ENCODE measurements around the gene MARCHF3. TPM values are rescaled to one million over a fixed set of nuclear protein-coding genes. Genes with fewer than 3 reads are reported as not detected.
A peak's percentile ranks its signal among the peaks of the same experiment; 100 is the strongest.

MARCHF3 gene
- total RNA-seq, 1 experiment from 2014 or later = 5.4 TPM

DNA sequence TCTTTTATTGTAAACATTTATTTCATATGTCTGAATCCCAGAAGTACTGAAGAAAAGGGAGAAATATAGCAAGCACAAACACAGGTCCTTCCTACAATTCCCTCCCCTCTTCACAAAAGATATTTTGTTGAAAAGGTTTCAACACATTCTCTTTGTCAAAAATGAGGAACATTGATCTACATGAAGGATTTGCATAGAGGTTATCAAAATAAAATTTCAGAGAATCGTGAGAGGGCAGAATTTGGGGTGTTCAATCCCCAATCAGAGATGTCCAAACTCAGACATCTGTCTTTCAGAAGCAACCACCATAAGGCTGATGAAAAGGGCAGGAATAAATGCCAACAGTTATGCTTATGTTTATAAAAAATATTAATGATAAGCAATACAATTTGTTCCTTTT, 69.2 kb downstream of the MARCHF3 start:
- H3K4me1 Mint-ChIP-seq (ENCODE audit: insufficient read depth, unreplicated experiment) = peaks cover 30% of the 10 kb centered on the region
- H3K36me3 Mint-ChIP-seq (ENCODE audit: insufficient read depth, unreplicated experiment) = peaks cover 7% of the 10 kb centered on the region
- H3K4me3 Mint-ChIP-seq (ENCODE audit: unreplicated experiment) = no peak overlapping the region
- intact Hi-C loops (cut with micrococcal nuclease) = loop anchor here (1.0 to 5.0 kb wide), 4 partner anchors 50 to 351 kb away; partner anchors contain the start of gene MARCHF3
- CTCF ChIA-PET = no interaction called here
- H3K9me3 Mint-ChIP-seq (ENCODE audit: unreplicated experiment) = no peaks in the 10 kb centered on the region
- POLR2A ChIA-PET = interaction anchor here (1.0 to 1.7 kb wide), 3 partner anchors 68 to 112 kb away, joined by 3 to 8 read pairs (median 5); partner anchors contain the start of genes C5orf63 and MARCHF3
- no peaks in the 10 kb centered on the region for H3K27me3 Mint-ChIP-seq (ENCODE audit: insufficient read depth, unreplicated experiment)
- BruUV-seq (replicated peaks) = TSS peak; percentile 81
- TF ChIP-seq, protein P1, sequence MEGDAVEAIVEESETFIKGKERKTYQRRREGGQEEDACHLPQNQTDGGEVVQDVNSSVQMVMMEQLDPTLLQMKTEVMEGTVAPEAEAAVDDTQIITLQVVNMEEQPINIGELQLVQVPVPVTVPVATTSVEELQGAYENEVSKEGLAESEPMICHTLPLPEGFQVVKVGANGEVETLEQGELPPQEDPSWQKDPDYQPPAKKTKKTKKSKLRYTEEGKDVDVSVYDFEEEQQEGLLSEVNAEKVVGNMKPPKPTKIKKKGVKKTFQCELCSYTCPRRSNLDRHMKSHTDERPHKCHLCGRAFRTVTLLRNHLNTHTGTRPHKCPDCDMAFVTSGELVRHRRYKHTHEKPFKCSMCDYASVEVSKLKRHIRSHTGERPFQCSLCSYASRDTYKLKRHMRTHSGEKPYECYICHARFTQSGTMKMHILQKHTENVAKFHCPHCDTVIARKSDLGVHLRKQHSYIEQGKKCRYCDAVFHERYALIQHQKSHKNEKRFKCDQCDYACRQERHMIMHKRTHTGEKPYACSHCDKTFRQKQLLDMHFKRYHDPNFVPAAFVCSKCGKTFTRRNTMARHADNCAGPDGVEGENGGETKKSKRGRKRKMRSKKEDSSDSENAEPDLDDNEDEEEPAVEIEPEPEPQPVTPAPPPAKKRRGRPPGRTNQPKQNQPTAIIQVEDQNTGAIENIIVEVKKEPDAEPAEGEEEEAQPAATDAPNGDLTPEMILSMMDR (IDR thresholded peaks at IDR 0.05; ENCODE audit: unreplicated experiment) = no peak
- no peak for DNase-seq (ENCODE audit: unreplicated experiment)
- H3K27ac Mint-ChIP-seq (ENCODE audit: low read depth, unreplicated experiment) = peak overlapping the region; percentile 80

DNA sequence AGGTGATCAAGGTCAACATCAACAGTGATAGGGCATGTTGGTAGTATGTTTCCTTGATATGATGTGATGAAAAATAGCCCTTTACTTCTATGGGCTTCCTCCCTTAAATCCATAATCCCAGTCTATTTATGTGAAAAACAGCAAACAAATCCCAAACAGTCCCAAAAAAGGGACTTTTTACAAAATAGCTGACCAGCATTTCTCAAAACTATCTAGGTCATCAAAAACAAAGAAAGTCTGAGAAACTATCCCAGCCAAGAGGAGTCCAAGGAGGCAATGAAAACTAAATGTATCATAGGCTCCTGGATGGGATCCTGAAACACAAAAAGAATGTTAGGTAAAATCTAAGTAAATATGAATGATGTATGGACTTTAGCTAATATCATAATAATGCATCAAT, 71.2 kb downstream of the MARCHF3 start:
- Mint-ChIP-seq H3K27me3 (ENCODE audit: insufficient read depth, unreplicated experiment) (no peaks in the 10 kb centered on the region), H3K36me3 (ENCODE audit: insufficient read depth, unreplicated experiment) (peaks cover 7% of the 10 kb centered on the region), H3K27ac (ENCODE audit: low read depth, unreplicated experiment) (no peak overlapping the region), H3K4me3 (ENCODE audit: unreplicated experiment) (no peak overlapping the region), H3K4me1 (ENCODE audit: insufficient read depth, unreplicated experiment) (peaks cover 16% of the 10 kb centered on the region), H3K9me3 (ENCODE audit: unreplicated experiment) (no peaks in the 10 kb centered on the region)
- ChIA-PET CTCF (no interaction called here), POLR2A (no interaction called here)
- no TSS peak for BruUV-seq (replicated peaks)
- intact Hi-C loops (cut with micrococcal nuclease) = no loop called here
- DNase-seq (ENCODE audit: unreplicated experiment) = no peak
- TF ChIP-seq, protein P1 (IDR thresholded peaks at IDR 0.05; ENCODE audit: unreplicated experiment) = no peak

DNA sequence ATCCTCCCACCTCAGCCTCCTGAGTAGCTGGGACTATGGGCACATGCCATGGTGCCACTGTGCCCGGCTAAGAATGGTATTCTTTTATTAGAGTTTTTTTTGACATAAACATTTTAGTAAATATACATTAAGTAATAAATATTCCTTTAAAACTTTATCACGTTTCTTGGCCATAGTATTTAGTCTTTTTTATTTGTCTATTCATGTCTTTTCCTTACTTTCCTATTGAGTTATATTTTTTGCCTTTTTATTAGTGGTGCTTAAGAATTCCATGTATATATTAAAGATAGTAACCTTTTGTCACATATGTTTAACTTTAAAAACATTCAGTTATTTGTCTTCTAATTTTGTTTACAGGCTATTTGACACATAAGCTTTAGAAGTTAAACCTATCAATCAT, 73.4 kb downstream of the MARCHF3 start:
- H3K27me3 Mint-ChIP-seq (ENCODE audit: insufficient read depth, unreplicated experiment) = no peaks in the 10 kb centered on the region
- POLR2A ChIA-PET = interaction anchor here (0.6 kb wide), 1 partner anchor 359 kb away, joined by 3 read pairs; no protein-coding TSS in a partner anchor
- intact Hi-C loops (cut with micrococcal nuclease) = no loop called here
- TF ChIP-seq, protein P1 (IDR thresholded peaks at IDR 0.05; ENCODE audit: unreplicated experiment) = no peak
- H3K4me3 Mint-ChIP-seq (ENCODE audit: unreplicated experiment) = no peak overlapping the region
- no peak overlapping the region for H3K27ac Mint-ChIP-seq (ENCODE audit: low read depth, unreplicated experiment)
- CTCF ChIA-PET = no interaction called here
- H3K4me1 Mint-ChIP-seq (ENCODE audit: insufficient read depth, unreplicated experiment) = peaks cover 11% of the 10 kb centered on the region
- no peak for DNase-seq (ENCODE audit: unreplicated experiment)
- H3K9me3 Mint-ChIP-seq (ENCODE audit: unreplicated experiment) = no peaks in the 10 kb centered on the region
- peaks cover 7% of the 10 kb centered on the region for H3K36me3 Mint-ChIP-seq (ENCODE audit: insufficient read depth, unreplicated experiment)
- BruUV-seq (replicated peaks) = no TSS peak

DNA sequence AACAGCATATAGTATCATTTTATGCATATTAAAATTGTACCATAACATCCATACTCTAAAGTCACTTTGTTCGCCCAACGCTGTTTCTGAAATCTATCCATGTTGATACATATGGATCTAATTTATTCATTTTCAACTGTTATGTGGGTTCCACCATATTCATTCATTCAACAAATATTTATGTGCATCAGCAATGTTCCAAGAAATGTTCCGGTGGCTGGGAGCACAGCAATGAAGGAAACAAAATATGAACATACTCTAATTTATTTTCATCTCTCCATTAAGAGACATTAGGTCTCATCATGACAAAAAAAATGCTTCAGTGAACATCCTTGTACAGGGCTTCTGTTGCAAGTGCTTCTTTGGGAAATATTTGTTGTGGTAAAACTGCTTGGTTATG, 75.4 kb downstream of the MARCHF3 start:
- TF ChIP-seq, protein P1 (IDR thresholded peaks at IDR 0.05; ENCODE audit: unreplicated experiment) = no peak
- ChIA-PET CTCF (no interaction called here), POLR2A (no interaction called here)
- H3K27ac Mint-ChIP-seq (ENCODE audit: low read depth, unreplicated experiment) = no peak overlapping the region
- H3K27me3 Mint-ChIP-seq (ENCODE audit: insufficient read depth, unreplicated experiment) = no peaks in the 10 kb centered on the region
- no peaks in the 10 kb centered on the region for H3K36me3 Mint-ChIP-seq (ENCODE audit: insufficient read depth, unreplicated experiment)
- no peak for DNase-seq (ENCODE audit: unreplicated experiment)
- no peaks in the 10 kb centered on the region for H3K9me3 Mint-ChIP-seq (ENCODE audit: unreplicated experiment)
- H3K4me3 Mint-ChIP-seq (ENCODE audit: unreplicated experiment) = no peak overlapping the region
- H3K4me1 Mint-ChIP-seq (ENCODE audit: insufficient read depth, unreplicated experiment) = no peaks in the 10 kb centered on the region
- no TSS peak for BruUV-seq (replicated peaks)
- intact Hi-C loops (cut with micrococcal nuclease) = no loop called here

Measured in MCF 10A (cell line).